ENCODE data around the gene RAB27A. TPM values are rescaled to one million over a fixed set of nuclear protein-coding genes. Genes with fewer than 3 reads are reported as not detected.

Gene RAB27A
- total and polyA plus RNA-seq, 2 of the 13 experiments (the other 11 are each of a cell fraction or from before 2014, with no cell fraction given), result 3.4 to 8.1 TPM

DNA sequence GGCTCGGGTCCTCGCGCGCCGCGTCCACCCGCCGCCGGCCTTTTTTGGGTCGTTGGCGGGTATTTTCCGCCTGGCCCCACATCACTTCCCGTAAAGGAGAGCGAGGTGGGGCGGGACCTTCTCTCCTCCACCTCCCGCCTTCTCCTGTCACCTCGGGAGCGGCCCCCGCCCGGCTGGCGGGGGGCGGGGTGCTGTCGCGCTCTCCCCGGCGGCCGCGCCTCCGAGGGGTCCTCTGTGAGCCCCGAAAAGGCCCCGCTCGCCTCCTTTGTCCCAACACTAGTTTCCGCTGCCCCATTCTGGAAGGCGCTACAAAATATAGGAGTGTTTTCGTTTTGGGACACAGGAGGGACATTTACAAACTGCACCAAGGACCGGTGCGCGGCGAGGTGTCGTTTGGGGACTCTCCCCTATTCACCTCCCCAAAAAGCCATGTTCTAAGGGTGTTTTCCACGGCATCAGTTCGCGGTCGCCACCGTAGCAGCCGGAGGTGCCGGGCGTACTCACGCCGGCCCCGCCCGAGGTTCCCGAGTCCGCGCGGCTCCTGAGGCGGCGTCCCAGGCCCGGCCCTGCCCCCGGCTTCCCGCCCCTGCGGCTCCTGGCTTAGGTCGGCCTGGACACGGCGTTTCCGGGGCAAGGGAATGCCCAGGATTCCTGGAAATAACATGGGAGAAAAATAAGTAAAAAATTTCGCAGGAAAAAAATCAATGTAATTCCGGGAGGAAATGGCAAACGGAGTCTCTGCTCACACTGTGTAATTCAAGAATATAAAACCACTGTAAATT, at the start of gene RAB27A (continued):
- TF ChIP-seq, protein P1, sequence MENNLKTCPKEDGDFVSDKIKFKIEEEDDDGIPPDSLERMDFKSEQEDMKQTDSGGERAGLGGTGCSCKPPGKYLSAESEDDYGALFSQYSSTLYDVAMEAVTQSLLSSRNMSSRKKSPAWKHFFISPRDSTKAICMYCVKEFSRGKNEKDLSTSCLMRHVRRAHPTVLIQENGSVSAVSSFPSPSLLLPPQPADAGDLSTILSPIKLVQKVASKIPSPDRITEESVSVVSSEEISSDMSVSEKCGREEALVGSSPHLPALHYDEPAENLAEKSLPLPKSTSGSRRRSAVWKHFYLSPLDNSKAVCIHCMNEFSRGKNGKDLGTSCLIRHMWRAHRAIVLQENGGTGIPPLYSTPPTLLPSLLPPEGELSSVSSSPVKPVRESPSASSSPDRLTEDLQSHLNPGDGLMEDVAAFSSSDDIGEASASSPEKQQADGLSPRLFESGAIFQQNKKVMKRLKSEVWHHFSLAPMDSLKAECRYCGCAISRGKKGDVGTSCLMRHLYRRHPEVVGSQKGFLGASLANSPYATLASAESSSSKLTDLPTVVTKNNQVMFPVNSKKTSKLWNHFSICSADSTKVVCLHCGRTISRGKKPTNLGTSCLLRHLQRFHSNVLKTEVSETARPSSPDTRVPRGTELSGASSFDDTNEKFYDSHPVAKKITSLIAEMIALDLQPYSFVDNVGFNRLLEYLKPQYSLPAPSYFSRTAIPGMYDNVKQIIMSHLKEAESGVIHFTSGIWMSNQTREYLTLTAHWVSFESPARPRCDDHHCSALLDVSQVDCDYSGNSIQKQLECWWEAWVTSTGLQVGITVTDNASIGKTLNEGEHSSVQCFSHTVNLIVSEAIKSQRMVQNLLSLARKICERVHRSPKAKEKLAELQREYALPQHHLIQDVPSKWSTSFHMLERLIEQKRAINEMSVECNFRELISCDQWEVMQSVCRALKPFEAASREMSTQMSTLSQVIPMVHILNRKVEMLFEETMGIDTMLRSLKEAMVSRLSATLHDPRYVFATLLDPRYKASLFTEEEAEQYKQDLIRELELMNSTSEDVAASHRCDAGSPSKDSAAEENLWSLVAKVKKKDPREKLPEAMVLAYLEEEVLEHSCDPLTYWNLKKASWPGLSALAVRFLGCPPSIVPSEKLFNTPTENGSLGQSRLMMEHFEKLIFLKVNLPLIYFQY (CRISPR knock-in tag; IDR thresholded peaks at IDR 0.05; ENCODE audit: borderline replicate concordance), result 0 out of 2 replicates have a peak, but pooled peaks have one; percentile 17
- TF ChIP-seq TP53 (CRISPR knock-in tag; conservative IDR thresholded peaks at IDR 0.05), result no peak
- 0 out of 2 replicates have a peak, but pooled peaks have one; percentile 35 for TF ChIP-seq HOXA3 (CRISPR knock-in tag; IDR thresholded peaks at IDR 0.05)
- TF ChIP-seq TGIF2 (CRISPR knock-in tag; IDR thresholded peaks at IDR 0.05), result peak; percentile 25; the same call in 1 of the 2 replicates
- TF ChIP-seq SMAD3 (CRISPR knock-in tag; IDR thresholded peaks at IDR 0.05), result no peak
- peak; percentile 69; the same call in 1 of the 2 replicates for TF ChIP-seq ZNF747 (CRISPR knock-in tag; IDR thresholded peaks at IDR 0.05; ENCODE audit: borderline replicate concordance)
- TF ChIP-seq, protein P2, sequence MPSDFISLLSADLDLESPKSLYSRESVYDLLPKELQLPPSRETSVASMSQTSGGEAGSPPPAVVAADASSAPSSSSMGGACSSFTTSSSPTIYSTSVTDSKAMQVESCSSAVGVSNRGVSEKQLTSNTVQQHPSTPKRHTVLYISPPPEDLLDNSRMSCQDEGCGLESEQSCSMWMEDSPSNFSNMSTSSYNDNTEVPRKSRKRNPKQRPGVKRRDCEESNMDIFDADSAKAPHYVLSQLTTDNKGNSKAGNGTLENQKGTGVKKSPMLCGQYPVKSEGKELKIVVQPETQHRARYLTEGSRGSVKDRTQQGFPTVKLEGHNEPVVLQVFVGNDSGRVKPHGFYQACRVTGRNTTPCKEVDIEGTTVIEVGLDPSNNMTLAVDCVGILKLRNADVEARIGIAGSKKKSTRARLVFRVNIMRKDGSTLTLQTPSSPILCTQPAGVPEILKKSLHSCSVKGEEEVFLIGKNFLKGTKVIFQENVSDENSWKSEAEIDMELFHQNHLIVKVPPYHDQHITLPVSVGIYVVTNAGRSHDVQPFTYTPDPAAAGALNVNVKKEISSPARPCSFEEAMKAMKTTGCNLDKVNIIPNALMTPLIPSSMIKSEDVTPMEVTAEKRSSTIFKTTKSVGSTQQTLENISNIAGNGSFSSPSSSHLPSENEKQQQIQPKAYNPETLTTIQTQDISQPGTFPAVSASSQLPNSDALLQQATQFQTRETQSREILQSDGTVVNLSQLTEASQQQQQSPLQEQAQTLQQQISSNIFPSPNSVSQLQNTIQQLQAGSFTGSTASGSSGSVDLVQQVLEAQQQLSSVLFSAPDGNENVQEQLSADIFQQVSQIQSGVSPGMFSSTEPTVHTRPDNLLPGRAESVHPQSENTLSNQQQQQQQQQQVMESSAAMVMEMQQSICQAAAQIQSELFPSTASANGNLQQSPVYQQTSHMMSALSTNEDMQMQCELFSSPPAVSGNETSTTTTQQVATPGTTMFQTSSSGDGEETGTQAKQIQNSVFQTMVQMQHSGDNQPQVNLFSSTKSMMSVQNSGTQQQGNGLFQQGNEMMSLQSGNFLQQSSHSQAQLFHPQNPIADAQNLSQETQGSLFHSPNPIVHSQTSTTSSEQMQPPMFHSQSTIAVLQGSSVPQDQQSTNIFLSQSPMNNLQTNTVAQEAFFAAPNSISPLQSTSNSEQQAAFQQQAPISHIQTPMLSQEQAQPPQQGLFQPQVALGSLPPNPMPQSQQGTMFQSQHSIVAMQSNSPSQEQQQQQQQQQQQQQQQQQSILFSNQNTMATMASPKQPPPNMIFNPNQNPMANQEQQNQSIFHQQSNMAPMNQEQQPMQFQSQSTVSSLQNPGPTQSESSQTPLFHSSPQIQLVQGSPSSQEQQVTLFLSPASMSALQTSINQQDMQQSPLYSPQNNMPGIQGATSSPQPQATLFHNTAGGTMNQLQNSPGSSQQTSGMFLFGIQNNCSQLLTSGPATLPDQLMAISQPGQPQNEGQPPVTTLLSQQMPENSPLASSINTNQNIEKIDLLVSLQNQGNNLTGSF (CRISPR knock-in tag; IDR thresholded peaks at IDR 0.05), result 0 out of 2 replicates have a peak, but pooled peaks have one; percentile 3
- TF ChIP-seq HNRNPLL (IDR thresholded peaks at IDR 0.05; ENCODE audit: low read depth, low read length, poor library complexity, severe bottlenecking), result peak; percentile 73
- no peak for TF ChIP-seq ARID3A (IDR thresholded peaks at IDR 0.05; ENCODE audit: low read depth, low read length)
- TF ChIP-seq ZNF251 (CRISPR knock-in tag; IDR thresholded peaks at IDR 0.05), result no peak
- TF ChIP-seq MAX (IDR thresholded peaks at IDR 0.05), result peak; percentile 52
- peak; percentile 73 for TF ChIP-seq POLR2G (IDR thresholded peaks at IDR 0.05; ENCODE audit: low read depth, low read length)
- peak; percentile 9; the same call in 1 of the 2 replicates for TF ChIP-seq SIN3A (IDR thresholded peaks at IDR 0.05; ENCODE audit: borderline replicate concordance, low read depth, low read length)
- no peak for TF ChIP-seq ZNF549 (CRISPR knock-in tag; IDR thresholded peaks at IDR 0.05)
- TF ChIP-seq ZNF430 (CRISPR knock-in tag; IDR thresholded peaks at IDR 0.05), result peak; percentile 74; the same call in 1 of the 2 replicates
- TF ChIP-seq SMYD3 (CRISPR knock-in tag; IDR thresholded peaks at IDR 0.05), result 0 out of 2 replicates have a peak, but pooled peaks have one; percentile 51
- TF ChIP-seq CCDC6 (CRISPR knock-in tag; IDR thresholded peaks at IDR 0.05), result peak; percentile 80; the same call in 1 of the 2 replicates
- TF ChIP-seq RBFOX2 (IDR thresholded peaks at IDR 0.05; ENCODE audit: low read depth, low read length), result peak; percentile 40; the same call in 1 of the 2 replicates
